NB4 (cell line): ENCODE measurements around the gene IMP3.

Experiments used
- DNase-seq: peaks from one replicate; pipeline ENCODE4 v3.0.0; 2010; ENCODE audit warnings: low read depth
- H3K4me3 ChIP-seq: one replicate; pipeline ENCODE4 v1.5.1; 2011; ENCODE audit warnings: mild to moderate bottlenecking, low read depth, low read length, moderate library complexity
- MYC ChIP-seq: IDR thresholded peaks from 2 replicates; pipeline ENCODE4 v1.6.1; 2011; ENCODE audit warnings: low read depth, low read length
- POLR2A ChIP-seq: IDR thresholded peaks from 2 replicates; pipeline ENCODE4 v1.6.1; 2011; ENCODE audit warnings: mild to moderate bottlenecking; ENCODE audit not compliant: insufficient read length; ENCODE audit errors: extremely low read depth
- TF ChIP-seq, protein P1 (sequence below): IDR thresholded peaks from one replicate; pipeline ENCODE4 v1.5.1; 2012; ENCODE audit warnings: low read depth, low read length
- TF ChIP-seq, protein P2 (sequence below): IDR thresholded peaks from 2 replicates; pipeline ENCODE4 v1.6.1; 2011; ENCODE audit warnings: low read depth, low read length

Gene IMP3

DNA sequence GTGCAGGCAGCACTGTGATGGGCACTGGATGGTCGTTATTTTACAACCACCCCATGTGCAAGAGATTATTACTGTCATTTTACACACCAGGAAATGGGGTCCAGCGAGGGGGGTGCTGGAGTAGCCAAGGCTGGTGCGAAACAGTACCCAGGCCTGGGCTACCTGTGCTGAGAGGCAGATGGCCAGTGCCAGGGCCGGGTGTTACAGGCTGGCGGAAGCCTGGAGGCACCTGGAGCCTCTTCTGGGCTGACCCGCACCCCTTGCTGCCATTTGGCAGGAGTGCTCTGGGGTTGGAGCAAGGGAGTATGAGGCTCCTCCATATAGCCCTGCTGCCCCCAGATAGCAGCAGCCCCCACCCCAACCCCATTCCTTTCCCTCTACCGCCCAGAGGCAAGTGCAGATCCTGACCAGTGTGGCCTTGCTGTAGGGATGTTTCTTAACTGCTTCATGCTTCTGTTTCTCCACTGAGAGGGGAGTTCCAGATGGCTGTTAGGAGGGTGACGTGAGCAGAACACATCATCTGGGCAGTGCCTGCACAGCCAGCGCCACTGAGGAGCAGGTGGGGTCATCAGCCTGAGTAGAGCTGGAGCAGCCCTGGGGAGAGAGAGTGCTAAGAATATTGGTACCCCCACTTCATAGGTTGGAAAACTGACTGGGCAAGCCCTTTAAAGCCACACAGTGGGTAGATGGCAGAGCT lies 22.9 kb upstream of the IMP3 start:
- H3K4me3 ChIP-seq, result no peak overlapping the region
- no peak for TF ChIP-seq MYC
- TF ChIP-seq POLR2A, result no peak
- DNase-seq, result no peak

DNA sequence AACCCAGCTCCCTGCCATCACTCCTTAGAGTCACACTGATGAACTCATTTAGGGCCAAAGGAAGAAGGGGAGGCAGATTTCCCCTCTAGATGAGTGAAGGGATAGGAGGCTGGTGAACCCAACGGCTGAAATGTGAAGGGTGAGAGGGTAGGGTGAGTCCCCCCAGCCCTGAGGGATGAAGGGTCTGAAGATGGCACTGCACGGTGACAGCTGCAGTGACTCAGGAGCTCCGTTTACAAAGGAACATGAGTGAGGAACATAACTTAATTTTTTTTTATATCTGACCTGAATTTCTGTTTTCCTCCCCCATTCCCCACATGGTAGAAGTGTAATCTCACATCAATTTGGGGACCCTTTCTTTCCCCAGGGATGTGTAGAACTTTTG lies 21.7 kb upstream of the IMP3 start:
- no peak for DNase-seq
- no peak for TF ChIP-seq POLR2A
- TF ChIP-seq, protein P1, sequence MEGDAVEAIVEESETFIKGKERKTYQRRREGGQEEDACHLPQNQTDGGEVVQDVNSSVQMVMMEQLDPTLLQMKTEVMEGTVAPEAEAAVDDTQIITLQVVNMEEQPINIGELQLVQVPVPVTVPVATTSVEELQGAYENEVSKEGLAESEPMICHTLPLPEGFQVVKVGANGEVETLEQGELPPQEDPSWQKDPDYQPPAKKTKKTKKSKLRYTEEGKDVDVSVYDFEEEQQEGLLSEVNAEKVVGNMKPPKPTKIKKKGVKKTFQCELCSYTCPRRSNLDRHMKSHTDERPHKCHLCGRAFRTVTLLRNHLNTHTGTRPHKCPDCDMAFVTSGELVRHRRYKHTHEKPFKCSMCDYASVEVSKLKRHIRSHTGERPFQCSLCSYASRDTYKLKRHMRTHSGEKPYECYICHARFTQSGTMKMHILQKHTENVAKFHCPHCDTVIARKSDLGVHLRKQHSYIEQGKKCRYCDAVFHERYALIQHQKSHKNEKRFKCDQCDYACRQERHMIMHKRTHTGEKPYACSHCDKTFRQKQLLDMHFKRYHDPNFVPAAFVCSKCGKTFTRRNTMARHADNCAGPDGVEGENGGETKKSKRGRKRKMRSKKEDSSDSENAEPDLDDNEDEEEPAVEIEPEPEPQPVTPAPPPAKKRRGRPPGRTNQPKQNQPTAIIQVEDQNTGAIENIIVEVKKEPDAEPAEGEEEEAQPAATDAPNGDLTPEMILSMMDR, result no peak
- TF ChIP-seq MYC, result no peak
- TF ChIP-seq, protein P2, sequence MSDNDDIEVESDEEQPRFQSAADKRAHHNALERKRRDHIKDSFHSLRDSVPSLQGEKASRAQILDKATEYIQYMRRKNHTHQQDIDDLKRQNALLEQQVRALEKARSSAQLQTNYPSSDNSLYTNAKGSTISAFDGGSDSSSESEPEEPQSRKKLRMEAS, result no peak
- H3K4me3 ChIP-seq, result no peak overlapping the region

DNA sequence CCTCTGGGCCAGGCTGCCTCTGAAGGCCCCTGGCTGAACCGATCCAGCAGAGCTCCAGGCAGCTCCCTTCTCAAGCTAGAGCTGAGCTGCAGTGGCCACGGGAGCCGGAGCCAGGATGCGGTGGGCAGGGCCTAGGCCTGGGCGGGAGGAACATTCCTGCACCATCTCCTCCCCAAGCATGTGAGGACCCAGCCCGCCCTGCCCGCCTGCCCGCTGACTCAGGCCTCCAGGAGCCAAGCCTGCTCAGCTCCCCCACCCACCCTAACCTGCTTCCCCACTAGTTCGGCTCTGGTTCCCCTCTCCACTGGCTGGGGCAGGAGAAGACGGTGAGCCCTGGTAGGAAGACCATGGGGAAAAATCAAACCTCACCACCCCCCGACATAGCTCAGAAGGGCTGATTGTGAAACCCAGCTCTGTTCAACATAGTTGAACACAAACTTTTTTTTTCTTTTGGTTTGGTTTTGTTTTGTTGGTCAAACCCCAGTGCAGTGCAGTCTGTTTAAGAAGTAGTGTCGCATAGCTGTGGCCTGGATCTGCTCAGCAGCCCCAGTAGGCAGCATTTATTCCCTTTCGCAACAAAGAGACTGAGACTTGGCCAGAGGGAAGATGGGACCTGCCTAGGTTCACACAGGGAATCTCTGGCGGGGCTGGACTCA lies 21.2 kb upstream of the IMP3 start:
- DNase-seq, result peak; percentile 35

DNA sequence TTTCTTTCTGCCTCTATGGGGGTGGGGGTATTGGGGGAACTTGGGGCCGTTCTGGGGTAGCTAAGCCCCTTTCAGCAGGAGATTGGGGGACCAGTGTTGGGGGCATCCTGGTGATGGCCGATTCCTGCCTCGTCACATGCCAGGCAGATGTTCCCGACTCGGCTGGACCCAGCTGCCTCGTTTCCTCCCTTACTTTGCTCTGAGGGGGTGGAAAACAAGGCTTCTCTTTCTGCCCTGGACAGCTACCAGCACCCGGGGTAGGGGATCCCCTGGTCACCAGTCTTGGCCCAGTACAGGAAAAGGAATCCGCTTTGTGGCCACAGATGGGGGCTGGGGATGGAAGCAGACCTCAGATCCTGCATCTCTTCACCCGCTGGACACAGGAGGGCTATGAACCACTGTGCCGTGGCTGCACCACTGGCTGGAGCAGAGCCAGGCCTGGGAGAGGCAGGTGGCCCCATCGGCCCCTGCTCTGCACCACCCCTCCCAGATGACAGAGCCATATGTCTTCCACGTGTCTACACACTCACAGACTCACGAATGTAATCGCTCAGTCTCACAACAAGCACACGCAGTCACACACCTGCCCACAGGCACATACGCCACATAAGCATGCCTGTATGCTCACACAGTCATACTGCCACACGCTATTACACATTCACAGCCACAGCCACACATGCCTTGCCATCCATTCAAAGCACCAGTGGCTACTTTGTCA lies 20.1 kb upstream of the IMP3 start:
- H3K4me3 ChIP-seq, result no peak overlapping the region
- no peak for DNase-seq
- no peak for TF ChIP-seq POLR2A
- no peak for TF ChIP-seq MYC
- TF ChIP-seq, protein P1, result no peak
- TF ChIP-seq, protein P2, result no peak

More for the DNA sequence above, 21.2 kb upstream of the IMP3 start:
- no peak for TF ChIP-seq MYC
- TF ChIP-seq, protein P2, result no peak
- TF ChIP-seq, protein P1, result no peak
- TF ChIP-seq POLR2A, result no peak
- H3K4me3 ChIP-seq, result no peak overlapping the region

DNA sequence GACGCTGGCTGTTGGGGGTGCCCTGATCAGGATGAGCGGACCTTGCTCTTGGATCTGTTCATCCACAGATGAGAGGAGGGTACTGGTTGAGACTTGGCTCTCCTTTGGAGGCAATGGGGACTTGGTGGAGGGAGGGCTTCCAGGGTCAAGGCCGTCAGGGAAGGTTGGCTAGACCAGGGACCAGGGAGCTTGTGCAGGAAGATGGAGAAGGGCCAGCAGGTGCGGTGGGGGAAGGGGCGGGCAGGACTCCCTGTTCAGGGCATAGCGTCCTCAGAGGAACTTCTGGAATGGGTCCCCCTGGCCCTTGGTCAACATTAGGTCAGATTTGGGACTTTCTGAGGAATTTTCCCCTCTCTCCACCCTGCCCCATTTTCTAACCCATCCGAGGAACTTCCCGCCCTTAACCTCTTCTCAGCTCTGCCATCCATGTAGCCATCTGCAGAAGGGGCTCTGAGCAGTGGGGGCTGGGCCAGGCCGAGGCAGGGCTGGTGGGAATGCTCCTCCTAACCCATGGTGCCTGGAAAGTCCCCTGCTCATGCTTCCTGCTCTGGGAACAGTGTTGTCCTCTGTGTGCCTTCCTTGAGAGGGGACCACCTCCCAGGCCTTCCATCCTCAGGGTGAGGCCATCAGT lies 19.2 kb upstream of the IMP3 start:
- DNase-seq, result no peak
- TF ChIP-seq, protein P2, result no peak
- no peak for TF ChIP-seq MYC
- TF ChIP-seq, protein P1, result no peak
- TF ChIP-seq POLR2A, result no peak
- no peak overlapping the region for H3K4me3 ChIP-seq
